NCI-H524 (cell line): ENCODE results near the gene COLQ.

Experiments
- DNase-seq, 2 experiments: peaks; one replicate each; lab custom pipeline; 2025; lab: John Stamatoyannopoulos, UW

Gene COLQ

GRCh38 chr3:15520185-15520584 is 1.3 kb downstream of the COLQ start:
- no peak for DNase-seq

- no peak for DNase-seq
Observed at GRCh38 chr3:15519096-15519495, 2.4 kb downstream of the COLQ start.

GRCh38 chr3:15514663-15515340 is 6.7 kb downstream of the COLQ start:
- DNase-seq = no peak

- DNase-seq = no peak
Observed at GRCh38 chr3:15513810-15514662, 7.5 kb downstream of the COLQ start.

- no peak for DNase-seq
Observed at GRCh38 chr3:15513116-15513515, 8.4 kb downstream of the COLQ start.

- DNase-seq = peak; percentile 9 to 57
Observed at GRCh38 chr3:15512166-15512565, 9.3 kb downstream of the COLQ start.

- no peak for DNase-seq
Observed at GRCh38 chr3:15511156-15511555, 10.3 kb downstream of the COLQ start.

- DNase-seq = no peak
Observed at GRCh38 chr3:15510493-15510892, 11.0 kb downstream of the COLQ start.

- DNase-seq = no peak
Observed at GRCh38 chr3:15506571-15506970, 14.9 kb downstream of the COLQ start.

GRCh38 chr3:15505479-15506165 is 15.9 kb downstream of the COLQ start:
- no peak for DNase-seq

GRCh38 chr3:15502616-15503015 is 18.9 kb downstream of the COLQ start:
- DNase-seq = no peak

- DNase-seq = peak; percentile 32 to 82
Observed at GRCh38 chr3:15501126-15501525, 20.4 kb downstream of the COLQ start.

GRCh38 chr3:15500107-15500724 is 21.3 kb downstream of the COLQ start:
- DNase-seq = no peak

GRCh38 chr3:15499536-15499935 is 22.0 kb downstream of the COLQ start:
- no peak for DNase-seq

- peak in 1 of 2 experiments; percentile 27 for DNase-seq
Observed at GRCh38 chr3:15498431-15499214, 22.9 kb downstream of the COLQ start.

GRCh38 chr3:15497964-15498363 is 23.5 kb downstream of the COLQ start:
- peak; percentile 38 to 70 for DNase-seq

GRCh38 chr3:15496341-15496664 is 25.2 kb downstream of the COLQ start:
- no peak for DNase-seq

- DNase-seq = no peak
Observed at GRCh38 chr3:15495461-15496340, 25.8 kb downstream of the COLQ start.

GRCh38 chr3:15493436-15493835 is 28.1 kb downstream of the COLQ start:
- DNase-seq = no peak

GRCh38 chr3:15492847-15493360 is 28.6 kb downstream of the COLQ start:
- DNase-seq = no peak
